ENCODE results near the gene SV2C.

DNA sequence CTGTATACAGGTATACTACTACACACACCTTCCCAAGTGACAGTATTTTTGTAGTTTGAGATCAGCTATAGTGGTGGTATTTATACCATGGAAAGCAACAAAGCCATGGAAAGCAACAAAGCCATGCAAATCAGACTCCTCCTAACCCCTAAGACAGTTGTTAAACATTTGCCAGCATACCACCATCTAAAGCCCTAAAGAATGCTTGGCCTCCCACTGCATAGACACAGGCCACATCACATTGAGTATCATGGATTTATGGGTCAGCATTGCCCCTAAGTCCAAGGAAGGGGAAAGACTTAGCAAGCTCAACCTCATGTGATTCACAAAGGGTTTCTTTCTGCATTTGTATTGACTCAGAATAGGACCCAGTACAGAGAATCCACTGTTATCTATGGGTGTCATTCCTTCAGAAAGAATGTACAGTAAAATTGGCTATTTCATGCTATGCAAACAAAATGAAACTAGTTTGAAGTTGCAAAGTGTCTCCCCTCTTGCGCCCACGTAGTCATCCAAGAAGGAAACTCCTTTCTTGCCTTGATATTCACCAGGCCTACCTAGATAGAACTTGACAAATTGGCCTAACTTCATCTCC, 249.5 kb downstream of the SV2C start:
- TF ChIP-seq, protein P1, sequence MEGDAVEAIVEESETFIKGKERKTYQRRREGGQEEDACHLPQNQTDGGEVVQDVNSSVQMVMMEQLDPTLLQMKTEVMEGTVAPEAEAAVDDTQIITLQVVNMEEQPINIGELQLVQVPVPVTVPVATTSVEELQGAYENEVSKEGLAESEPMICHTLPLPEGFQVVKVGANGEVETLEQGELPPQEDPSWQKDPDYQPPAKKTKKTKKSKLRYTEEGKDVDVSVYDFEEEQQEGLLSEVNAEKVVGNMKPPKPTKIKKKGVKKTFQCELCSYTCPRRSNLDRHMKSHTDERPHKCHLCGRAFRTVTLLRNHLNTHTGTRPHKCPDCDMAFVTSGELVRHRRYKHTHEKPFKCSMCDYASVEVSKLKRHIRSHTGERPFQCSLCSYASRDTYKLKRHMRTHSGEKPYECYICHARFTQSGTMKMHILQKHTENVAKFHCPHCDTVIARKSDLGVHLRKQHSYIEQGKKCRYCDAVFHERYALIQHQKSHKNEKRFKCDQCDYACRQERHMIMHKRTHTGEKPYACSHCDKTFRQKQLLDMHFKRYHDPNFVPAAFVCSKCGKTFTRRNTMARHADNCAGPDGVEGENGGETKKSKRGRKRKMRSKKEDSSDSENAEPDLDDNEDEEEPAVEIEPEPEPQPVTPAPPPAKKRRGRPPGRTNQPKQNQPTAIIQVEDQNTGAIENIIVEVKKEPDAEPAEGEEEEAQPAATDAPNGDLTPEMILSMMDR (IDR thresholded peaks at IDR 0.05; ENCODE audit: low read depth, low read length), result no peak
- no peak for TF ChIP-seq EZH2phosphoT487 (IDR thresholded peaks at IDR 0.05; ENCODE audit: low read depth)
